Keratinocyte (primary cell): ENCODE data around the gene CNN3. TPM values are rescaled to one million over a fixed set of nuclear protein-coding genes. Genes with fewer than 3 reads are reported as not detected.

Source experiments
- DNase-seq: peaks from one replicate; pipeline ENCODE4 v3.0.0-alpha.2; 2011; ENCODE audit warnings: low read depth, missing footprints, low spot score
- FAIRE-seq: peaks from 2 replicates; lab custom pipeline; 2011; peaks lifted over from hg19 to GRCh38; lab: Jason Lieb, UNC
- H2AFZ ChIP-seq: 2 replicates; pipeline ENCODE4 v1.6.0; 2012; ENCODE audit warnings: low read length, control low read depth, inconsistent platforms; ENCODE audit not compliant: control insufficient read depth
- H3K27ac ChIP-seq: 2 replicates; pipeline ENCODE4 v1.5.1; 2011; ENCODE audit warnings: low read length; ENCODE audit not compliant: control insufficient read depth, insufficient read depth
- H3K27me3 ChIP-seq: 3 replicates; pipeline ENCODE4 v1.6.0; 2011; ENCODE audit warnings: low read length; ENCODE audit not compliant: control insufficient read depth, insufficient read depth; ENCODE audit errors: extremely low read depth
- H3K36me3 ChIP-seq, 2 experiments: 2 replicates in 1 of 2; 3 replicates in 1 of 2; pipeline ENCODE4 v1.5.1; 2011; ENCODE audit warnings: low read length in 2 of 2, mild to moderate bottlenecking in 1 of 2; ENCODE audit not compliant: control insufficient read depth in 2 of 2, insufficient read depth in 2 of 2; ENCODE audit errors: extremely low read depth in 1 of 2
- H3K4me1 ChIP-seq: 3 replicates; pipeline ENCODE4 v1.5.1; 2011; ENCODE audit warnings: low read length; ENCODE audit not compliant: control insufficient read depth, insufficient read depth; ENCODE audit errors: extremely low read depth
- H3K4me2 ChIP-seq: 3 replicates; pipeline ENCODE4 v1.6.0; 2011; ENCODE audit warnings: low read depth, low read length; ENCODE audit not compliant: control insufficient read depth, insufficient read depth; ENCODE audit errors: extremely low read depth
- H3K4me3 ChIP-seq, 3 experiments: fragments of 200-600 bp in 1 of 3; sonication (generic) in 1 of 3; 2 replicates in 2 of 3; 3 replicates in 1 of 3; pipeline ENCODE4 v1.5.1; 2011 to 2016; ENCODE audit warnings: low read length in 3 of 3, mild to moderate bottlenecking in 3 of 3, control low read depth in 2 of 3, inconsistent platforms in 1 of 3, low read depth in 1 of 3, mixed read lengths in 1 of 3, mixed run types in 1 of 3, moderate library complexity in 1 of 3; ENCODE audit not compliant: control insufficient read depth in 2 of 3, insufficient read depth in 2 of 3; ENCODE audit errors: extremely low read depth in 1 of 3
- H3K79me2 ChIP-seq: 2 replicates; pipeline ENCODE4 v1.6.0; 2012; ENCODE audit warnings: low read length; ENCODE audit not compliant: control insufficient read depth, insufficient read depth
- H3K9ac ChIP-seq: 3 replicates; pipeline ENCODE4 v1.6.0; 2011; ENCODE audit warnings: low read length; ENCODE audit not compliant: control insufficient read depth, insufficient read depth; ENCODE audit errors: extremely low read depth
- H3K9me1 ChIP-seq: 3 replicates; pipeline ENCODE4 v1.6.0; 2011; ENCODE audit warnings: low read length; ENCODE audit not compliant: control insufficient read depth, insufficient read depth; ENCODE audit errors: extremely low read depth
- H3K9me3 ChIP-seq: 2 replicates; pipeline ENCODE4 v1.5.1; 2012; ENCODE audit warnings: low read depth, low read length; ENCODE audit not compliant: control insufficient read depth
- H4K20me1 ChIP-seq: 3 replicates; pipeline ENCODE4 v1.6.0; 2011; ENCODE audit warnings: low read length; ENCODE audit not compliant: control insufficient read depth, insufficient read depth; ENCODE audit errors: extremely low read depth
- CTCF ChIP-seq, 3 experiments: IDR thresholded peaks in 1 of 3; conservative IDR thresholded peaks in 1 of 3; optimal IDR thresholded peaks in 1 of 3; 2 replicates in 2 of 3; 3 replicates in 1 of 3; pipeline versions ENCODE3 to v1.5.1; 2011; ENCODE audit warnings: low read length in 3 of 3, mild to moderate bottlenecking in 3 of 3, moderate library complexity in 2 of 3, control low read depth in 1 of 3, inconsistent platforms in 1 of 3; ENCODE audit not compliant: insufficient read depth in 2 of 3; ENCODE audit errors: extremely low read depth in 1 of 3
- EZH2 ChIP-seq: IDR thresholded peaks from one replicate; pipeline ENCODE4 v1.6.1; 2012; ENCODE audit warnings: inconsistent platforms, mild to moderate bottlenecking, low read length, moderate library complexity
- dilution Hi-C: fragments of 300-500 bp; cut with MboI; formaldehyde crosslinking; loops from one replicate; pipeline ENCODE4 v1.7.0; 2020; ENCODE audit warnings: low sequenced_read_pairs; ENCODE audit not compliant: extremely low pct_ligation_motif_present
- polyA plus RNA-seq, 5 experiments: library from polyadenylated mRNA; depleted of rRNA in 3 of 5; stranded (reverse) in 3 of 5; stranded (forward) in 1 of 5; unstranded in 1 of 5; fragments of >200 nt; gene quantifications; 1 replicate in 1 of 5; 2 replicates in 3 of 5; 3 replicates in 1 of 5; pipeline versions ENCODE4 v1.2.1 to v1.2.3, GENCODE V29; 2011 to 2012; ENCODE audit warnings: missing spikeins in 2 of 5, low read depth in 1 of 5, low replicate concordance in 1 of 5

Gene CNN3
- polyA plus RNA-seq, 1 donor (not counting 4 experiments of a cell fraction or from before 2014, with no cell fraction given), result 119 TPM

- DNase-seq, result no peak
- no peak for FAIRE-seq
- TF ChIP-seq CTCF (optimal IDR thresholded peaks at IDR 0.05 in 1 of 3, IDR thresholded peaks at IDR 0.05 in 1 of 3, conservative IDR thresholded peaks at IDR 0.05 in 1 of 3; ENCODE audit: extremely low read depth in 1 of 3, insufficient read depth in 2 of 3, low read length in 3 of 3) (no peak), EZH2 (no peak)
- Histone ChIP-seq H3K4me2 (no peak overlapping the region), H3K27me3 (no peaks in the 10 kb centered on the region), H2AFZ (no peak overlapping the region), H3K79me2 (no peaks in the 10 kb centered on the region), H3K9me1 (no peaks in the 10 kb centered on the region), H3K4me1 (no peaks in the 10 kb centered on the region), H3K36me3 (peaks cover 0 to 1% of the 10 kb centered on the region in 2 experiments), H3K9ac (no peak overlapping the region), H4K20me1 (no peaks in the 10 kb centered on the region), H3K9me3 (no peaks in the 10 kb centered on the region), H3K27ac (no peak overlapping the region), H3K4me3 (no peak overlapping the region)
- dilution Hi-C loops, result no loop called here
Measured at GRCh38 chr1:94887603-94888171, 39.2 kb downstream of the CNN3 start.

- no peak for TF ChIP-seq EZH2
- TF ChIP-seq CTCF (optimal IDR thresholded peaks at IDR 0.05 in 1 of 3, IDR thresholded peaks at IDR 0.05 in 1 of 3, conservative IDR thresholded peaks at IDR 0.05 in 1 of 3; ENCODE audit: extremely low read depth in 1 of 3, insufficient read depth in 2 of 3, low read length in 3 of 3), result no peak
- Histone ChIP-seq H3K36me3 (peaks cover 0 to 1% of the 10 kb centered on the region in 2 experiments), H4K20me1 (no peaks in the 10 kb centered on the region), H3K9me1 (no peaks in the 10 kb centered on the region), H3K9me3 (no peaks in the 10 kb centered on the region), H3K4me2 (no peak overlapping the region), H3K27me3 (no peaks in the 10 kb centered on the region), H3K79me2 (no peaks in the 10 kb centered on the region), H3K4me3 (no peak overlapping the region), H3K27ac (no peak overlapping the region), H3K4me1 (no peaks in the 10 kb centered on the region), H2AFZ (no peak overlapping the region), H3K9ac (no peak overlapping the region)
- FAIRE-seq (no peak), DNase-seq (no peak)
- dilution Hi-C loops, result no loop called here
Measured at GRCh38 chr1:94887106-94887505, 39.8 kb downstream of the CNN3 start.
